IMR-90 (cell line): Measurements from ENCODE around the gene TRPC4AP. TPM values are rescaled to one million over a fixed set of nuclear protein-coding genes. Genes with fewer than 3 reads are reported as not detected.

ENCODE experiments used
- ATAC-seq: fragments of 200-7000 bp; cut with Tn5 transposase; 2 replicates; pipeline ENCODE4 v1.9.1; 2020; ENCODE audit warnings: low read depth, mild to moderate bottlenecking, moderate library complexity
- BruUV-seq: library from RNA; stranded (reverse); fragments of 400-500 nt; replicated peaks from 2 replicates; lab custom pipeline; 2021; lab: Mats Ljungman, UMichigan
- CTCF ChIA-PET: fragments of 300-600 bp; formaldehyde crosslinking; extraction: SDS; loops from one replicate; lab custom pipeline; 2021; ENCODE audit warnings: antibody characterized with exemption; lab: Yijun Ruan, JAX
- POLR2A ChIA-PET: fragments of 300-600 bp; sonication (Branson Sonifier 250); formaldehyde crosslinking; loops from one replicate; lab custom pipeline; 2022; ENCODE audit warnings: antibody characterized with exemption; ENCODE audit not compliant: unreplicated experiment; lab: Charles Lee
- DNase-seq: peaks from one replicate; pipeline ENCODE4 v3.0.0; 2013
- H2AFZ ChIP-seq: replicated peaks from 2 replicates; pipeline ENCODE3; 2013; ENCODE audit warnings: low read length, mild to moderate bottlenecking; ENCODE audit not compliant: poor library complexity
- H2AK5ac ChIP-seq: 2 replicates; pipeline ENCODE4 v1.6.1; 2013; ENCODE audit warnings: low read depth, low read length, inconsistent platforms
- H2AK9ac ChIP-seq: replicated peaks from 2 replicates; pipeline ENCODE3; 2013; ENCODE audit warnings: mild to moderate bottlenecking, low read depth, low read length, moderate library complexity; ENCODE audit not compliant: poor library complexity
- H2BK120ac ChIP-seq: 2 replicates; pipeline ENCODE4 v1.6.1; 2013; ENCODE audit warnings: low read depth, low read length, inconsistent platforms
- H2BK15ac ChIP-seq: 3 replicates; pipeline ENCODE4 v1.6.1; 2013; ENCODE audit warnings: low read depth, low read length, inconsistent platforms
- H2BK20ac ChIP-seq: 2 replicates; pipeline ENCODE4 v1.6.1; 2013; ENCODE audit warnings: low read depth, mild to moderate bottlenecking, inconsistent platforms, low read length, moderate library complexity
- H2BK5ac ChIP-seq: 2 replicates; pipeline ENCODE4 v1.6.1; 2013; ENCODE audit warnings: mild to moderate bottlenecking, low read depth, low read length, inconsistent platforms; ENCODE audit not compliant: poor library complexity, severe bottlenecking
- H3K14ac ChIP-seq: replicated peaks from 2 replicates; pipeline ENCODE4 v1.6.1; 2013; ENCODE audit warnings: low read depth, low read length, inconsistent platforms
- H3K18ac ChIP-seq: 2 replicates; pipeline ENCODE4 v1.6.1; 2013; ENCODE audit warnings: low read depth, low read length, control low read depth
- H3K23ac ChIP-seq: 2 replicates; pipeline ENCODE4 v1.6.1; 2013; ENCODE audit warnings: low read depth, low read length, inconsistent platforms
- H3K27ac ChIP-seq: 2 replicates; pipeline ENCODE4 v1.5.1; 2013; ENCODE audit warnings: mild to moderate bottlenecking, control low read depth, low read length; ENCODE audit not compliant: insufficient read depth
- H3K27me3 ChIP-seq: 2 replicates; pipeline ENCODE4 v1.6.1; 2013; ENCODE audit warnings: low read length; ENCODE audit not compliant: control insufficient read depth, insufficient read depth
- H3K36me3 ChIP-seq: 2 replicates; pipeline ENCODE4 v1.6.1; 2013; ENCODE audit warnings: low read length, mixed read lengths; ENCODE audit not compliant: control insufficient read depth, insufficient read depth
- H3K4ac ChIP-seq: 2 replicates; pipeline ENCODE4 v1.6.1; 2013; ENCODE audit warnings: low read depth, low read length, inconsistent platforms
- H3K4me1 ChIP-seq: 2 replicates; pipeline ENCODE4 v1.6.1; 2013; ENCODE audit warnings: low read length, mixed read lengths; ENCODE audit not compliant: control insufficient read depth, insufficient read depth
- H3K4me2 ChIP-seq: 2 replicates; pipeline ENCODE4 v1.6.1; 2013; ENCODE audit warnings: low read depth, mild to moderate bottlenecking, control low read depth, low read length, moderate library complexity
- H3K4me3 ChIP-seq: 2 replicates; pipeline ENCODE4 v1.5.1; 2013; ENCODE audit warnings: low read depth, mild to moderate bottlenecking, control low read depth, low read length, moderate library complexity; ENCODE audit not compliant: insufficient read depth
- H3K56ac ChIP-seq: 2 replicates; pipeline ENCODE4 v1.6.1; 2013; ENCODE audit warnings: low read length, inconsistent platforms; ENCODE audit not compliant: insufficient read depth; ENCODE audit errors: extremely low read depth
- H3K79me1 ChIP-seq, 2 experiments: 2 replicates each; pipeline ENCODE4 v1.6.1; 2013; ENCODE audit warnings: low read length in 2 of 2, inconsistent platforms in 1 of 2, low read depth in 1 of 2
- H3K9ac ChIP-seq: 2 replicates; pipeline ENCODE4 v1.6.1; 2013; ENCODE audit warnings: low read depth, low read length, control low read depth
- H3K9me1 ChIP-seq: 2 replicates; pipeline ENCODE4 v1.6.1; 2013; ENCODE audit warnings: low read length, inconsistent platforms; ENCODE audit not compliant: insufficient read depth
- H3K9me3 ChIP-seq: 2 replicates; pipeline ENCODE4 v1.6.1; 2013; ENCODE audit warnings: low read length; ENCODE audit not compliant: control insufficient read depth, insufficient read depth
- H4K20me1 ChIP-seq: 2 replicates; pipeline ENCODE4 v1.6.1; 2013; ENCODE audit warnings: low read length, inconsistent platforms; ENCODE audit not compliant: insufficient read depth
- H4K5ac ChIP-seq: 2 replicates; pipeline ENCODE4 v1.6.1; 2013; ENCODE audit warnings: mild to moderate bottlenecking, low read depth, low read length, control low read depth
- H4K8ac ChIP-seq, 2 experiments: 2 replicates each; pipeline ENCODE4 v1.6.1; 2013; ENCODE audit warnings: low read depth in 2 of 2, low read length in 2 of 2, control low read depth in 1 of 2, inconsistent platforms in 1 of 2
- H4K91ac ChIP-seq: 2 replicates; pipeline ENCODE4 v1.6.1; 2013; ENCODE audit warnings: low read depth, low read length, inconsistent platforms; ENCODE audit not compliant: insufficient read depth
- BHLHE40 ChIP-seq: fragments of 150-350 bp; IDR thresholded peaks from 2 replicates; pipeline ENCODE4 v1.6.1; 2016; ENCODE audit warnings: mild to moderate bottlenecking, low read depth, low read length
- CEBPB ChIP-seq: IDR thresholded peaks from 2 replicates; pipeline ENCODE4 v1.6.1; 2012; ENCODE audit warnings: low read depth, low read length, improper control_type of control experiment
- FOS ChIP-seq: fragments of 150-350 bp; IDR thresholded peaks from 2 replicates; pipeline ENCODE4 v1.6.1; 2016; ENCODE audit warnings: low read depth, low read length
- MAFK ChIP-seq: IDR thresholded peaks from 2 replicates; pipeline ENCODE4 v1.6.1; 2012; ENCODE audit warnings: low read depth, low read length, improper control_type of control experiment
- MAZ ChIP-seq: IDR thresholded peaks from 2 replicates; pipeline ENCODE4 v1.6.1; 2012; ENCODE audit warnings: low read depth, mild to moderate bottlenecking, low read length, improper control_type of control experiment, moderate library complexity, borderline replicate concordance
- MXI1 ChIP-seq: IDR thresholded peaks from 2 replicates; pipeline ENCODE4 v1.6.1; 2012; ENCODE audit warnings: low read depth, mild to moderate bottlenecking, low read length, moderate library complexity, borderline replicate concordance
- NFE2L2 ChIP-seq: fragments of 150-350 bp; IDR thresholded peaks from 2 replicates; pipeline ENCODE4 v1.6.1; 2016; ENCODE audit warnings: low read depth, mild to moderate bottlenecking, low read length
- RAD21 ChIP-seq: IDR thresholded peaks from 2 replicates; pipeline ENCODE4 v1.6.1; 2012; ENCODE audit warnings: low read length, improper control_type of control experiment
- RCOR1 ChIP-seq: IDR thresholded peaks from 2 replicates; pipeline ENCODE4 v1.6.1; 2012; ENCODE audit warnings: mild to moderate bottlenecking, low read length, improper control_type of control experiment; ENCODE audit not compliant: insufficient replicate concordance
- RFX5 ChIP-seq: IDR thresholded peaks from 2 replicates; pipeline ENCODE4 v1.8.0; 2012; ENCODE audit warnings: low read depth, mild to moderate bottlenecking, low read length, moderate library complexity
- SMC3 ChIP-seq: fragments of 150-350 bp; IDR thresholded peaks from 2 replicates; pipeline ENCODE4 v1.6.1; 2016; ENCODE audit warnings: low read depth, mild to moderate bottlenecking, antibody characterized with exemption, low read length, moderate library complexity
- USF2 ChIP-seq: fragments of 150-350 bp; IDR thresholded peaks from 2 replicates; pipeline ENCODE4 v1.6.1; 2017; ENCODE audit warnings: mild to moderate bottlenecking, antibody characterized with exemption, low read length, low read depth
- WGBS, 2 experiments: methylation state at CpG; one replicate each; pipeline versions ENCODE4 v1.1.5 to v1.1.7; 2013; ENCODE audit warnings: missing lambda C conversion rate in 2 of 2; ENCODE audit not compliant: insufficient read length in 1 of 2; ENCODE audit errors: extremely low coverage in 2 of 2; 5-methylcytosine and 5-hydroxymethylcytosine counted together
- dilution Hi-C: fragments of 300-500 bp; cut with HindIII; formaldehyde crosslinking; loops from one replicate; pipeline ENCODE4 v1.14.3; 2018; ENCODE audit warnings: low sequenced_read_pairs; ENCODE audit not compliant: unreplicated experiment
- in situ Hi-C: fragments of 300-500 bp; cut with MboI; formaldehyde crosslinking; loops from 3 replicates; pipeline ENCODE4 v1.14.3; 2019; ENCODE audit warnings: low sequenced_read_pairs, inconsistent platforms, mixed read lengths
- intact Hi-C: fragments of 100-400 bp; cut with micrococcal nuclease; formaldehyde crosslinking; loops from 2 replicates; pipeline ENCODE4 v1.10.0; 2022
- polyA plus RNA-seq, 3 experiments: library from polyadenylated mRNA; depleted of rRNA; stranded (reverse); fragments of >200 nt; gene quantifications; 2 replicates each; pipeline ENCODE4 v1.2.3, GENCODE V29; 2012; ENCODE audit warnings: low replicate concordance in 1 of 3
- total RNA-seq: library from RNA; depleted of rRNA; stranded (reverse); fragments of >200 nt; gene quantifications from 2 replicates; pipeline ENCODE4 v1.2.3, GENCODE V29; 2012
- TF ChIP-seq, protein P1 (sequence below): conservative IDR thresholded peaks from 2 replicates; pipeline ENCODE4 v1.5.1; 2012; ENCODE audit warnings: mild to moderate bottlenecking, low read depth, low read length, improper control_type of control experiment
- TF ChIP-seq, protein P2 (sequence below): fragments of 150-350 bp; IDR thresholded peaks from 2 replicates; pipeline ENCODE4 v1.6.1; 2016; ENCODE audit warnings: low read depth, mild to moderate bottlenecking, low read length, moderate library complexity, borderline replicate concordance

TRPC4AP gene
- total and polyA plus RNA-seq, 2 of the 4 experiments (the other 2 are of a cell fraction) = 41.0 to 81.0 TPM

GRCh38 chr20:35004051-35004725 is 88.4 kb downstream of the TRPC4AP start:
- CTCF ChIA-PET = no interaction called here
- BruUV-seq = no TSS peak
- Histone ChIP-seq H3K79me1 (peaks cover 0 to 18% of the 10 kb centered on the region in 2 experiments; a peak in 2 of 4 replicates), H2AK9ac (no peak overlapping the region), H3K56ac (no peak overlapping the region), H3K4me2 (no peak overlapping the region), H3K4ac (no peak overlapping the region), H2AFZ (no peak overlapping the region), H3K9ac (no peak overlapping the region), H3K4me3 (no peak overlapping the region), H2BK20ac (no peak overlapping the region), H3K9me1 (no peaks in the 10 kb centered on the region), H2BK5ac (no peak overlapping the region), H3K18ac (no peak overlapping the region), H2BK120ac (no peak overlapping the region), H4K20me1 (peaks cover 18% of the 10 kb centered on the region; the same call in 1 of the 2 replicates), H4K8ac (no peak overlapping the region), H3K27me3 (no peaks in the 10 kb centered on the region), H4K5ac (no peak overlapping the region), H3K14ac (no peak overlapping the region), H2AK5ac (no peak overlapping the region), H2BK15ac (no peak overlapping the region), H3K27ac (no peak overlapping the region), H3K9me3 (no peaks in the 10 kb centered on the region), H4K91ac (no peak overlapping the region), H3K23ac (no peak overlapping the region), H3K4me1 (no peaks in the 10 kb centered on the region), H3K36me3 (peaks cover 95% of the 10 kb centered on the region)
- TF ChIP-seq, protein P1, sequence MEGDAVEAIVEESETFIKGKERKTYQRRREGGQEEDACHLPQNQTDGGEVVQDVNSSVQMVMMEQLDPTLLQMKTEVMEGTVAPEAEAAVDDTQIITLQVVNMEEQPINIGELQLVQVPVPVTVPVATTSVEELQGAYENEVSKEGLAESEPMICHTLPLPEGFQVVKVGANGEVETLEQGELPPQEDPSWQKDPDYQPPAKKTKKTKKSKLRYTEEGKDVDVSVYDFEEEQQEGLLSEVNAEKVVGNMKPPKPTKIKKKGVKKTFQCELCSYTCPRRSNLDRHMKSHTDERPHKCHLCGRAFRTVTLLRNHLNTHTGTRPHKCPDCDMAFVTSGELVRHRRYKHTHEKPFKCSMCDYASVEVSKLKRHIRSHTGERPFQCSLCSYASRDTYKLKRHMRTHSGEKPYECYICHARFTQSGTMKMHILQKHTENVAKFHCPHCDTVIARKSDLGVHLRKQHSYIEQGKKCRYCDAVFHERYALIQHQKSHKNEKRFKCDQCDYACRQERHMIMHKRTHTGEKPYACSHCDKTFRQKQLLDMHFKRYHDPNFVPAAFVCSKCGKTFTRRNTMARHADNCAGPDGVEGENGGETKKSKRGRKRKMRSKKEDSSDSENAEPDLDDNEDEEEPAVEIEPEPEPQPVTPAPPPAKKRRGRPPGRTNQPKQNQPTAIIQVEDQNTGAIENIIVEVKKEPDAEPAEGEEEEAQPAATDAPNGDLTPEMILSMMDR = no peak
- no peak for TF ChIP-seq MAZ
- TF ChIP-seq MXI1 = no peak
- no peak for TF ChIP-seq MAFK
- TF ChIP-seq RCOR1 = no peak
- no peak for TF ChIP-seq FOS
- TF ChIP-seq USF2 = no peak
- no peak for TF ChIP-seq SMC3
- no peak for TF ChIP-seq RFX5
- TF ChIP-seq, protein P2, sequence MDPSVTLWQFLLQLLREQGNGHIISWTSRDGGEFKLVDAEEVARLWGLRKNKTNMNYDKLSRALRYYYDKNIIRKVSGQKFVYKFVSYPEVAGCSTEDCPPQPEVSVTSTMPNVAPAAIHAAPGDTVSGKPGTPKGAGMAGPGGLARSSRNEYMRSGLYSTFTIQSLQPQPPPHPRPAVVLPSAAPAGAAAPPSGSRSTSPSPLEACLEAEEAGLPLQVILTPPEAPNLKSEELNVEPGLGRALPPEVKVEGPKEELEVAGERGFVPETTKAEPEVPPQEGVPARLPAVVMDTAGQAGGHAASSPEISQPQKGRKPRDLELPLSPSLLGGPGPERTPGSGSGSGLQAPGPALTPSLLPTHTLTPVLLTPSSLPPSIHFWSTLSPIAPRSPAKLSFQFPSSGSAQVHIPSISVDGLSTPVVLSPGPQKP = no peak
- no peak for TF ChIP-seq NFE2L2
- no peak for TF ChIP-seq CEBPB
- no peak for TF ChIP-seq RAD21
- TF ChIP-seq BHLHE40 = no peak
- dilution Hi-C loops = no loop called here
- ATAC-seq = no peak
- POLR2A ChIA-PET = no interaction called here
- in situ Hi-C loops = no loop called here
- DNase-seq = no peak
- WGBS, 2 experiments = 93% methylated on average over 11 of the region's 18 CpGs; no CpG with 5 or more reads in 1 of the 2 experiments
- intact Hi-C loops = loop anchor here (5.0 kb wide), 1 partner anchor 132 kb away; the partner anchor contains the start of gene GGT7
